Lower lobe of right lung (tissue), 2 donors: ENCODE data around the gene TDP2. TPM values are rescaled to one million over a fixed set of nuclear protein-coding genes. Genes with fewer than 3 reads are reported as not detected.
"Not testable (repeated sequence)": the region's sequence is repeated elsewhere in the genome, so short reads cannot be mapped to it uniquely, and the experiment has no call there.

Experiments used
- ATAC-seq, 2 donors: fragments of 200-7000 bp; cut with Tn5 transposase; one replicate each; pipeline ENCODE4 v1.9.1; 2020 to 2022; ENCODE audit warnings: mild to moderate bottlenecking in 2 of 2, moderate library complexity in 2 of 2
- DNase-seq: peaks from one replicate; pipeline ENCODE4 v3.0.0-alpha.2; 2020
- H3K27ac ChIP-seq: fragments of 200-600 bp; one replicate; pipeline ENCODE4 v1.8.0; 2022
- H3K27me3 ChIP-seq: fragments of 200-600 bp; one replicate; pipeline ENCODE4 v1.8.0; 2022; ENCODE audit warnings: low read depth
- H3K36me3 ChIP-seq: fragments of 200-600 bp; one replicate; pipeline ENCODE4 v1.8.0; 2022; ENCODE audit warnings: mild to moderate bottlenecking
- H3K4me1 ChIP-seq: fragments of 200-600 bp; one replicate; pipeline ENCODE4 v1.8.0; 2022
- H3K4me3 ChIP-seq: fragments of 200-600 bp; one replicate; pipeline ENCODE4 v1.8.0; 2022; ENCODE audit warnings: mild to moderate bottlenecking
- H3K9me3 ChIP-seq: fragments of 200-600 bp; one replicate; pipeline ENCODE4 v1.8.0; 2022
- CTCF ChIP-seq: fragments of 200-600 bp; IDR thresholded peaks from one replicate; pipeline ENCODE4 v1.8.0; 2022; ENCODE audit warnings: antibody characterized with exemption, mild to moderate bottlenecking
- intact Hi-C: fragments of 100-400 bp; cut with DNase I; formaldehyde crosslinking; loops from one replicate; pipeline ENCODE4 v1.11.0; 2022
- total RNA-seq: library from RNA; stranded (reverse); fragmentation: NEBNext Ultra II Directional; extraction: Animal tissue kit (Norgen Biotek cat#: 25700); gene quantifications from one replicate; pipeline ENCODE4 v1.2.1, GENCODE V29; 2021
- donor health status: DM: no; HTN: yes; CAD: no; lungs with severe emphysema.

TDP2 gene
- total RNA-seq, 1 donor from 2014 or later, result 43.6 TPM

- Histone ChIP-seq H3K27ac (peak overlapping the region; percentile 41), H3K27me3 (no peaks in the 10 kb centered on the region), H3K36me3 (no peaks in the 10 kb centered on the region), H3K9me3 (no peaks in the 10 kb centered on the region), H3K4me3 (no peak overlapping the region), H3K4me1 (peaks cover 4% of the 10 kb centered on the region)
- DNase-seq (no peak), ATAC-seq (peak; percentile 68 to 84)
- intact Hi-C loops, result no loop called here
- TF ChIP-seq CTCF, result no peak
These were observed 13.9 kb upstream of the TDP2 start for GRCh38 chr6:24680582-24680981.

- H3K4me1 ChIP-seq, DNase-seq, H3K4me3 ChIP-seq, H3K36me3 ChIP-seq, H3K27me3 ChIP-seq, ATAC-seq, H3K9me3 ChIP-seq, intact Hi-C loops, H3K27ac ChIP-seq: not testable (repeated sequence)
These were observed 12.2 kb upstream of the TDP2 start for GRCh38 chr6:24678792-24679352.

- no peak for ATAC-seq
- Histone ChIP-seq H3K36me3 (no peaks in the 10 kb centered on the region), H3K4me1 (peaks cover 3% of the 10 kb centered on the region), H3K9me3 (no peaks in the 10 kb centered on the region), H3K4me3 (no peak overlapping the region), H3K27ac (no peak overlapping the region), H3K27me3 (no peaks in the 10 kb centered on the region)
- no peak for TF ChIP-seq CTCF
- no peak for DNase-seq
- intact Hi-C loops, result no loop called here
These were observed 6.9 kb upstream of the TDP2 start for GRCh38 chr6:24673625-24674024.

- Histone ChIP-seq H3K27ac (no peak overlapping the region), H3K4me1 (peaks cover 12% of the 10 kb centered on the region), H3K9me3 (no peaks in the 10 kb centered on the region), H3K27me3 (no peaks in the 10 kb centered on the region), H3K4me3 (no peak overlapping the region), H3K36me3 (no peaks in the 10 kb centered on the region)
- DNase-seq, result no peak
- no peak for ATAC-seq
- no peak for TF ChIP-seq CTCF
- intact Hi-C loops, result no loop called here
These were observed 6.0 kb upstream of the TDP2 start for GRCh38 chr6:24672620-24673182.

- H3K27me3 ChIP-seq, H3K27ac ChIP-seq, H3K4me3 ChIP-seq, intact Hi-C loops, DNase-seq, ATAC-seq, H3K9me3 ChIP-seq, H3K36me3 ChIP-seq: not testable (repeated sequence)
- H3K4me1 ChIP-seq, result peaks cover 14% of the 10 kb centered on the region
These were observed 4.4 kb upstream of the TDP2 start for GRCh38 chr6:24671077-24671476.

GRCh38 chr6:24670492-24670891 lies 3.8 kb upstream of the TDP2 start:
- H3K27ac ChIP-seq, H3K36me3 ChIP-seq, H3K9me3 ChIP-seq, H3K27me3 ChIP-seq, intact Hi-C loops, H3K4me3 ChIP-seq, DNase-seq, ATAC-seq: not testable (repeated sequence)
- H3K4me1 ChIP-seq, result peaks cover 19% of the 10 kb centered on the region

- intact Hi-C loops, result no loop called here
- no peak overlapping the region for H3K4me3 ChIP-seq
- no peaks in the 10 kb centered on the region for H3K9me3 ChIP-seq
- peaks cover 34% of the 10 kb centered on the region for H3K4me1 ChIP-seq
- ATAC-seq (no peak), DNase-seq (no peak)
- no peaks in the 10 kb centered on the region for H3K27me3 ChIP-seq
- TF ChIP-seq CTCF, result no peak
- H3K36me3 ChIP-seq, result peaks cover 8% of the 10 kb centered on the region
- no peak overlapping the region for H3K27ac ChIP-seq
These were observed 2.3 kb upstream of the TDP2 start for GRCh38 chr6:24668997-24669361.

- Histone ChIP-seq H3K27ac (peak overlapping the region; percentile 86), H3K36me3 (peaks cover 15% of the 10 kb centered on the region), H3K4me1 (peaks cover 34% of the 10 kb centered on the region), H3K4me3 (peak overlapping the region; percentile 97)
- H3K27me3 ChIP-seq, DNase-seq, intact Hi-C loops, ATAC-seq, H3K9me3 ChIP-seq: not testable (repeated sequence)
These were observed 1.6 kb upstream of the TDP2 start for GRCh38 chr6:24668066-24668996.
